ENCODE measurements around the gene LELP1. TPM values are rescaled to one million over a fixed set of nuclear protein-coding genes. Genes with fewer than 3 reads are reported as not detected.
"Not testable (repeated sequence)": the region's sequence is repeated elsewhere in the genome, so short reads cannot be mapped to it uniquely, and the experiment has no call there.

The LELP1 gene
- total and polyA plus RNA-seq, 5 donors from 2014 or later: not detected

- Mint-ChIP-seq H3K27ac (no peak within 1 kb of the TSS), H3K4me1 (no peaks in the 10 kb centered on the region), H3K27me3 (peaks cover 21% of the 10 kb centered on the region), H3K36me3 (no peaks in the 10 kb centered on the region), H3K4me3 (no peak within 1 kb of the TSS), H3K9me3 (no peaks in the 10 kb centered on the region)
- DNase-seq: no peak
- Histone ChIP-seq H3K27me3 (ENCODE audit: control insufficient read depth, insufficient read depth, low read length) (no peaks in the 10 kb centered on the region), H3K9me3 (ENCODE audit: control insufficient read depth in 2 of 2, low read length in 2 of 2) (no peaks in the 10 kb centered on the region), H3K27ac (ENCODE audit: insufficient read depth, low read length, poor library complexity, severe bottlenecking) (no peak within 1 kb of the TSS), H3K4me3 (ENCODE audit: low read depth, low read length) (no peak within 1 kb of the TSS), H3K4me1 (ENCODE audit: control insufficient read depth, insufficient read depth, low read length, poor library complexity, severe bottlenecking) (no peaks in the 10 kb centered on the region), H3K36me3 (ENCODE audit: control insufficient read depth, insufficient read depth, low read length) (no peaks in the 10 kb centered on the region)
- ATAC-seq (ENCODE audit: low read depth in 2 of 2): no peak
Observed at GRCh38 chr1:153217212-153217611, 14.0 kb downstream of the LELP1 start, which contains the start of gene PRR9. Gene PRR9 (plus strand): TSS chr1:153217584. CDS start chr1:153218145, 561 bp downstream.

- no peak overlapping the region for H3K4me3 Mint-ChIP-seq
- Histone ChIP-seq H3K9me3 (ENCODE audit: control insufficient read depth in 2 of 2, low read length in 2 of 2) (no peaks in the 10 kb centered on the region), H3K4me1 (ENCODE audit: control insufficient read depth, insufficient read depth, low read length, poor library complexity, severe bottlenecking) (no peaks in the 10 kb centered on the region), H3K4me3 (ENCODE audit: low read depth, low read length) (no peak overlapping the region), H3K27ac (ENCODE audit: insufficient read depth, low read length, poor library complexity, severe bottlenecking) (no peak overlapping the region), H3K27me3 (ENCODE audit: control insufficient read depth, insufficient read depth, low read length) (no peaks in the 10 kb centered on the region), H3K36me3 (ENCODE audit: control insufficient read depth, insufficient read depth, low read length) (no peaks in the 10 kb centered on the region)
- H3K9me3 Mint-ChIP-seq: no peaks in the 10 kb centered on the region
- ATAC-seq (ENCODE audit: low read depth in 2 of 2) (no peak), DNase-seq (no peak)
- H3K27me3 Mint-ChIP-seq: peaks cover 19% of the 10 kb centered on the region
- H3K4me1 Mint-ChIP-seq: no peaks in the 10 kb centered on the region
- no peaks in the 10 kb centered on the region for H3K36me3 Mint-ChIP-seq
- no peak overlapping the region for H3K27ac Mint-ChIP-seq
Observed at GRCh38 chr1:153217744-153218416, 14.7 kb downstream of the LELP1 start.

GRCh38 chr1:153220606-153221303 lies 17.5 kb downstream of the LELP1 start:
- Histone ChIP-seq H3K27me3 (ENCODE audit: control insufficient read depth, insufficient read depth, low read length) (peaks cover 5% of the 10 kb centered on the region), H3K4me3 (ENCODE audit: low read depth, low read length) (no peak overlapping the region), H3K4me1 (ENCODE audit: control insufficient read depth, insufficient read depth, low read length, poor library complexity, severe bottlenecking) (no peaks in the 10 kb centered on the region), H3K36me3 (ENCODE audit: control insufficient read depth, insufficient read depth, low read length) (no peaks in the 10 kb centered on the region), H3K27ac (ENCODE audit: insufficient read depth, low read length, poor library complexity, severe bottlenecking) (no peak overlapping the region), H3K9me3 (ENCODE audit: control insufficient read depth in 2 of 2, low read length in 2 of 2) (no peaks in the 10 kb centered on the region)
- H3K27ac Mint-ChIP-seq: no peak overlapping the region
- DNase-seq (no peak), ATAC-seq (ENCODE audit: low read depth in 2 of 2) (no peak)
- no peaks in the 10 kb centered on the region for H3K36me3 Mint-ChIP-seq
- peaks cover 0 to 2% (median 0%) of the 10 kb centered on the region in 4 donors for H3K4me1 Mint-ChIP-seq
- no peaks in the 10 kb centered on the region for H3K9me3 Mint-ChIP-seq
- peaks cover 26% of the 10 kb centered on the region for H3K27me3 Mint-ChIP-seq
- H3K4me3 Mint-ChIP-seq: no peak overlapping the region

- H3K4me3 ChIP-seq (ENCODE audit: low read depth, low read length); H3K27ac ChIP-seq (ENCODE audit: insufficient read depth, low read length, poor library complexity, severe bottlenecking); H3K27ac Mint-ChIP-seq; H3K27me3 ChIP-seq (ENCODE audit: control insufficient read depth, insufficient read depth, low read length); H3K4me1 ChIP-seq (ENCODE audit: control insufficient read depth, insufficient read depth, low read length, poor library complexity, severe bottlenecking); H3K9me3 ChIP-seq (ENCODE audit: control insufficient read depth in 2 of 2, low read length in 2 of 2); H3K36me3 Mint-ChIP-seq; H3K4me3 Mint-ChIP-seq; H3K4me1 Mint-ChIP-seq; H3K36me3 ChIP-seq (ENCODE audit: control insufficient read depth, insufficient read depth, low read length); H3K9me3 Mint-ChIP-seq: not testable (repeated sequence)
- peaks cover 22% of the 10 kb centered on the region for H3K27me3 Mint-ChIP-seq
- ATAC-seq (ENCODE audit: low read depth in 2 of 2) (peak in 1 of 2 donors; percentile 37), DNase-seq (peak; percentile 9 to 43 (median 26))
Observed at GRCh38 chr1:153223040-153223891, 20.0 kb downstream of the LELP1 start.

- Mint-ChIP-seq H3K4me3 (no peak overlapping the region), H3K27me3 (peaks cover 14% of the 10 kb centered on the region), H3K27ac (no peak overlapping the region), H3K4me1 (peaks cover 0 to 2% (median 0%) of the 10 kb centered on the region in 4 donors), H3K9me3 (peaks cover 0 to 1% (median 0%) of the 10 kb centered on the region in 7 donors), H3K36me3 (no peaks in the 10 kb centered on the region)
- Histone ChIP-seq H3K27ac (ENCODE audit: insufficient read depth, low read length, poor library complexity, severe bottlenecking) (no peak overlapping the region), H3K36me3 (ENCODE audit: control insufficient read depth, insufficient read depth, low read length) (no peaks in the 10 kb centered on the region), H3K4me1 (ENCODE audit: control insufficient read depth, insufficient read depth, low read length, poor library complexity, severe bottlenecking) (no peaks in the 10 kb centered on the region), H3K9me3 (ENCODE audit: control insufficient read depth in 2 of 2, low read length in 2 of 2) (no peaks in the 10 kb centered on the region), H3K4me3 (ENCODE audit: low read depth, low read length) (no peak overlapping the region), H3K27me3 (ENCODE audit: control insufficient read depth, insufficient read depth, low read length) (peaks cover 8% of the 10 kb centered on the region)
- DNase-seq (no peak), ATAC-seq (ENCODE audit: low read depth in 2 of 2) (no peak)
Observed at GRCh38 chr1:153227810-153228209, 24.6 kb downstream of the LELP1 start.

- Histone ChIP-seq H3K36me3 (ENCODE audit: control insufficient read depth, insufficient read depth, low read length) (no peaks in the 10 kb centered on the region), H3K27me3 (ENCODE audit: control insufficient read depth, insufficient read depth, low read length) (peaks cover 8% of the 10 kb centered on the region), H3K4me1 (ENCODE audit: control insufficient read depth, insufficient read depth, low read length, poor library complexity, severe bottlenecking) (no peaks in the 10 kb centered on the region), H3K4me3 (ENCODE audit: low read depth, low read length) (no peak overlapping the region), H3K27ac (ENCODE audit: insufficient read depth, low read length, poor library complexity, severe bottlenecking) (no peak overlapping the region), H3K9me3 (ENCODE audit: control insufficient read depth in 2 of 2, low read length in 2 of 2) (no peaks in the 10 kb centered on the region)
- peaks cover 0 to 1% (median 0%) of the 10 kb centered on the region in 7 donors for H3K9me3 Mint-ChIP-seq
- peaks cover 9% of the 10 kb centered on the region for H3K27me3 Mint-ChIP-seq
- H3K4me1 Mint-ChIP-seq: no peaks in the 10 kb centered on the region
- H3K36me3 Mint-ChIP-seq: no peaks in the 10 kb centered on the region
- no peak for DNase-seq
- H3K4me3 Mint-ChIP-seq: no peak overlapping the region
- ATAC-seq (ENCODE audit: low read depth in 2 of 2): no peak
- no peak overlapping the region for H3K27ac Mint-ChIP-seq
Observed at GRCh38 chr1:153228491-153228890, 25.3 kb downstream of the LELP1 start.

GRCh38 chr1:153229076-153229829 lies 26.0 kb downstream of the LELP1 start:
- H3K27me3 Mint-ChIP-seq; H3K9me3 ChIP-seq (ENCODE audit: control insufficient read depth in 2 of 2, low read length in 2 of 2); H3K27me3 ChIP-seq (ENCODE audit: control insufficient read depth, insufficient read depth, low read length); H3K27ac ChIP-seq (ENCODE audit: insufficient read depth, low read length, poor library complexity, severe bottlenecking); H3K4me3 ChIP-seq (ENCODE audit: low read depth, low read length); H3K4me1 Mint-ChIP-seq; ATAC-seq (ENCODE audit: low read depth in 2 of 2); H3K27ac Mint-ChIP-seq; H3K4me3 Mint-ChIP-seq; H3K9me3 Mint-ChIP-seq; DNase-seq; H3K4me1 ChIP-seq (ENCODE audit: control insufficient read depth, insufficient read depth, low read length, poor library complexity, severe bottlenecking); H3K36me3 Mint-ChIP-seq; H3K36me3 ChIP-seq (ENCODE audit: control insufficient read depth, insufficient read depth, low read length): not testable (repeated sequence)
